HCT116 (cell line): Measurements from ENCODE around the gene GNAS. TPM values are rescaled to one million over a fixed set of nuclear protein-coding genes. Genes with fewer than 3 reads are reported as not detected.

Experiments used
- ATAC-seq: fragments of 200-7000 bp; cut with Tn5 transposase; 2 replicates; pipeline ENCODE4 v1.9.1; 2020; ENCODE audit warnings: mild to moderate bottlenecking, moderate library complexity
- BruUV-seq: library from RNA; stranded (reverse); fragments of 400-500 nt; replicated peaks from 2 replicates; lab custom pipeline; 2021; lab: Mats Ljungman, UMichigan
- CTCF ChIA-PET: fragments of 300-600 bp; sonication (Branson Sonifier 250); formaldehyde crosslinking; loops from one replicate; lab custom pipeline; 2021; ENCODE audit warnings: antibody characterized with exemption; lab: Charles Lee
- POLR2A ChIA-PET: fragments of 300-600, 350-600 bp; sonication (Branson Sonifier 250); formaldehyde crosslinking; loops from one replicate; lab custom pipeline; 2021; ENCODE audit warnings: antibody characterized with exemption; lab: Charles Lee
- RAD21 ChIA-PET, 2 experiments: fragments of 300-600 bp; sonication (Branson Sonifier 250); formaldehyde crosslinking; loops; one replicate each; lab custom pipeline; 2023; ENCODE audit warnings: low total read pairs in 2 of 2; ENCODE audit not compliant: uncharacterized antibody in 2 of 2, unreplicated experiment in 2 of 2, low non-redundant PET in 1 of 2; lab: Charles Lee
- DNase-seq: peaks from one replicate; pipeline ENCODE4 v3.0.0-alpha.2; 2010; ENCODE audit warnings: low read depth, low spot score
- H2AFZ ChIP-seq: fragments of 200-600 bp; shearing (Covaris generic), sonication (generic); 2 replicates; pipeline ENCODE4 v1.6.1; 2017; ENCODE audit warnings: low read depth, mixed run types, mixed read lengths, antibody characterized with exemption, low read length; ENCODE audit not compliant: poor library complexity, severe bottlenecking
- H3K27ac ChIP-seq: 2 replicates; pipeline ENCODE4 v1.5.1; 2012; ENCODE audit warnings: low read depth, low read length
- H3K27me3 ChIP-seq: fragments of 200-600 bp; sonication (generic); 2 replicates; pipeline ENCODE4 v1.6.1; 2016; ENCODE audit warnings: mixed run types, low read length, mixed read lengths; ENCODE audit not compliant: insufficient read depth
- H3K36me3 ChIP-seq, 2 experiments: fragments of 200-500 bp in 1 of 2; fragments of 200-600 bp in 1 of 2; sonication (Bioruptor generic) in 1 of 2; sonication (generic) in 1 of 2; 2 replicates each; pipeline versions ENCODE4 v1.5.1 to v1.6.1; 2014 to 2016; ENCODE audit warnings: low read length in 2 of 2, inconsistent platforms in 1 of 2, mixed read lengths in 1 of 2, mixed run types in 1 of 2; ENCODE audit not compliant: insufficient read depth in 2 of 2, control insufficient read depth in 1 of 2
- H3K4me1 ChIP-seq, 2 experiments: fragments of 200-600 bp in 1 of 2; sonication (generic) in 1 of 2; 2 replicates each; pipeline versions ENCODE4 v1.5.1 to v1.6.1; 2012 to 2017; ENCODE audit warnings: low read length in 2 of 2, inconsistent platforms in 1 of 2, mild to moderate bottlenecking in 1 of 2, mixed read lengths in 1 of 2, mixed run types in 1 of 2, moderate library complexity in 1 of 2; ENCODE audit not compliant: insufficient read depth in 2 of 2, control insufficient read depth in 1 of 2
- H3K4me2 ChIP-seq: fragments of 200-600 bp; sonication (generic); 2 replicates; pipeline ENCODE4 v1.6.1; 2017; ENCODE audit warnings: mixed run types, low read length, mixed read lengths
- H3K4me3 ChIP-seq, 2 experiments: fragments of 200-600 bp in 1 of 2; sonication (generic) in 1 of 2; replicated peaks in 1 of 2; 2 replicates each; pipeline ENCODE4 v1.5.1; 2011 to 2016; ENCODE audit warnings: low read length in 2 of 2, control low read depth in 1 of 2, low read depth in 1 of 2, mild to moderate bottlenecking in 1 of 2, mixed read lengths in 1 of 2, mixed run types in 1 of 2
- H3K79me2 ChIP-seq: fragments of 200-600 bp; sonication (generic); 2 replicates; pipeline ENCODE4 v1.6.1; 2017; ENCODE audit warnings: mild to moderate bottlenecking, mixed run types, low read length, moderate library complexity, mixed read lengths; ENCODE audit not compliant: insufficient read depth
- H3K9ac ChIP-seq: fragments of 200-600 bp; sonication (generic); 2 replicates; pipeline ENCODE4 v1.6.1; 2016; ENCODE audit warnings: low read length, mixed read lengths
- H3K9me2 ChIP-seq: fragments of 200-600 bp; sonication (generic), shearing (Covaris generic); 2 replicates; pipeline ENCODE4 v1.6.1; 2017; ENCODE audit warnings: mixed run types, mild to moderate bottlenecking, moderate library complexity; ENCODE audit not compliant: insufficient read depth
- H3K9me3 ChIP-seq, 2 experiments: fragments of 200-500 bp in 1 of 2; fragments of 200-600 bp in 1 of 2; sonication (Bioruptor generic) in 1 of 2; sonication (generic) in 1 of 2; 2 replicates each; pipeline ENCODE4 v1.6.1; 2014 to 2017; ENCODE audit warnings: low read length in 2 of 2, mixed read lengths in 2 of 2, inconsistent platforms in 1 of 2, low read depth in 1 of 2, mild to moderate bottlenecking in 1 of 2, mixed run types in 1 of 2, moderate library complexity in 1 of 2; ENCODE audit not compliant: control insufficient read depth in 1 of 2, insufficient read depth in 1 of 2
- H4K20me1 ChIP-seq: fragments of 200-600 bp; sonication (generic), shearing (Covaris generic); 2 replicates; pipeline ENCODE4 v1.6.1; 2017; ENCODE audit warnings: mixed run types, mild to moderate bottlenecking, moderate library complexity; ENCODE audit not compliant: insufficient read depth
- CBX3 ChIP-seq: IDR thresholded peaks from 2 replicates; pipeline ENCODE4 v1.6.1; 2012; ENCODE audit warnings: low read depth
- CEBPB ChIP-seq: IDR thresholded peaks from 2 replicates; pipeline ENCODE4 v1.6.1; 2012; ENCODE audit warnings: low read depth
- EZH2phosphoT487 ChIP-seq: fragments of 200-600 bp; IDR thresholded peaks from 2 replicates; pipeline ENCODE4 v1.6.1; 2018; ENCODE audit warnings: antibody characterized with exemption, borderline replicate concordance
- FOSL1 ChIP-seq: IDR thresholded peaks from 2 replicates; pipeline ENCODE4 v1.6.1; 2012; ENCODE audit warnings: low read depth
- JUND ChIP-seq: IDR thresholded peaks from 2 replicates; pipeline ENCODE4 v1.6.1; 2012
- POLR2A ChIP-seq: IDR thresholded peaks from 2 replicates; pipeline ENCODE4 v1.7.0; 2011; ENCODE audit warnings: borderline replicate concordance; ENCODE audit not compliant: insufficient read depth, insufficient read length; ENCODE audit errors: extremely low read depth
- POLR2AphosphoS5 ChIP-seq: IDR thresholded peaks from 2 replicates; pipeline ENCODE4 v1.6.1; 2011; ENCODE audit warnings: mild to moderate bottlenecking, low read depth, low read length, moderate library complexity
- RAD21 ChIP-seq: IDR thresholded peaks from 2 replicates; pipeline ENCODE4 v1.6.1; 2012; ENCODE audit warnings: low read depth, mild to moderate bottlenecking
- REST ChIP-seq: IDR thresholded peaks from 2 replicates; pipeline ENCODE4 v1.6.1; 2012; ENCODE audit warnings: low read depth
- SRF ChIP-seq: IDR thresholded peaks from 2 replicates; pipeline ENCODE4 v1.6.1; 2012; ENCODE audit warnings: low read depth
- YY1 ChIP-seq: IDR thresholded peaks from 2 replicates; pipeline ENCODE4 v1.6.1; 2011; ENCODE audit warnings: low read length, low read depth, moderate library complexity, mild to moderate bottlenecking; ENCODE audit not compliant: insufficient replicate concordance; ENCODE audit errors: extremely low read depth
- ZFX ChIP-seq: fragments of 450-650 bp; IDR thresholded peaks from 2 replicates; pipeline ENCODE4 v1.6.1; 2017
- ZNF274 ChIP-seq: fragments of 200-500 bp; sonication (Bioruptor generic); IDR thresholded peaks from 2 replicates; pipeline ENCODE4 v1.6.1; 2014; ENCODE audit warnings: mild to moderate bottlenecking, low read depth, low read length, inconsistent platforms
- intact Hi-C: fragments of 100-400 bp; cut with micrococcal nuclease; formaldehyde crosslinking; loops from 2 replicates; pipeline ENCODE4 v1.10.0; 2022
- total RNA-seq: library from RNA; stranded (reverse); gene quantifications from one replicate; pipeline ENCODE4 v1.2.1, GENCODE V29; 2021; ENCODE audit not compliant: unreplicated experiment
- TF ChIP-seq, protein P1 (sequence below): IDR thresholded peaks from 2 replicates; pipeline ENCODE4 v1.6.1; 2011; ENCODE audit warnings: mild to moderate bottlenecking, low read length, moderate library complexity; ENCODE audit not compliant: insufficient replicate concordance; ENCODE audit errors: extremely low read depth

GNAS gene
- total RNA-seq, 1 experiment from 2014 or later = 699 TPM

- Histone ChIP-seq H3K4me3 (no peak overlapping the region), H4K20me1 (no peaks in the 10 kb centered on the region; the same call in 1 of the 2 replicates), H3K27me3 (no peaks in the 10 kb centered on the region), H3K27ac (no peak overlapping the region), H3K4me1 (peaks cover 16 to 18% of the 10 kb centered on the region in 2 experiments), H3K4me2 (no peak overlapping the region), H3K79me2 (peaks cover 5% of the 10 kb centered on the region; the same call in 1 of the 2 replicates), H3K9me3 (no peaks in the 10 kb centered on the region), H3K9me2 (no peaks in the 10 kb centered on the region), H3K9ac (no peak overlapping the region), H3K36me3 (peaks cover 34 to 42% of the 10 kb centered on the region in 2 experiments), H2AFZ (no peak overlapping the region)
- ChIA-PET POLR2A (no interaction called here), RAD21 (no interaction called here), CTCF (no interaction called here)
- DNase-seq (no peak), ATAC-seq (no peak)
- intact Hi-C loops = no loop called here
- no TSS peak for BruUV-seq
- no peak for TF ChIP-seq ZNF274
- TF ChIP-seq POLR2A = no peak
- TF ChIP-seq, protein P1, sequence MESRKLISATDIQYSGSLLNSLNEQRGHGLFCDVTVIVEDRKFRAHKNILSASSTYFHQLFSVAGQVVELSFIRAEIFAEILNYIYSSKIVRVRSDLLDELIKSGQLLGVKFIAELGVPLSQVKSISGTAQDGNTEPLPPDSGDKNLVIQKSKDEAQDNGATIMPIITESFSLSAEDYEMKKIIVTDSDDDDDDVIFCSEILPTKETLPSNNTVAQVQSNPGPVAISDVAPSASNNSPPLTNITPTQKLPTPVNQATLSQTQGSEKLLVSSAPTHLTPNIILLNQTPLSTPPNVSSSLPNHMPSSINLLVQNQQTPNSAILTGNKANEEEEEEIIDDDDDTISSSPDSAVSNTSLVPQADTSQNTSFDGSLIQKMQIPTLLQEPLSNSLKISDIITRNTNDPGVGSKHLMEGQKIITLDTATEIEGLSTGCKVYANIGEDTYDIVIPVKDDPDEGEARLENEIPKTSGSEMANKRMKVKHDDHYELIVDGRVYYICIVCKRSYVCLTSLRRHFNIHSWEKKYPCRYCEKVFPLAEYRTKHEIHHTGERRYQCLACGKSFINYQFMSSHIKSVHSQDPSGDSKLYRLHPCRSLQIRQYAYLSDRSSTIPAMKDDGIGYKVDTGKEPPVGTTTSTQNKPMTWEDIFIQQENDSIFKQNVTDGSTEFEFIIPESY = no peak
- TF ChIP-seq CBX3 = no peak
These were observed 59.5 kb downstream of the GNAS start for GRCh38 chr20:58911970-58912369.

GRCh38 chr20:58913079-58913478 lies 60.6 kb downstream of the GNAS start:
- BruUV-seq = no TSS peak
- ATAC-seq = no peak
- CTCF ChIA-PET = no interaction called here
- TF ChIP-seq SRF = no peak
- no peak for TF ChIP-seq CEBPB
- TF ChIP-seq RAD21 = no peak
- TF ChIP-seq ZFX = no peak
- TF ChIP-seq EZH2phosphoT487 = no peak
- no peak for TF ChIP-seq JUND
- TF ChIP-seq FOSL1 = no peak
- no peak for TF ChIP-seq REST
- no peak for TF ChIP-seq POLR2AphosphoS5
- TF ChIP-seq, protein P1 = no peak
- TF ChIP-seq YY1 = no peak

More at GRCh38 chr20:58913079-58913478, 60.6 kb downstream of the GNAS start:
- H3K36me3 ChIP-seq = peaks cover 28 to 32% of the 10 kb centered on the region in 2 experiments
- H3K9me2 ChIP-seq = no peaks in the 10 kb centered on the region
- RAD21 ChIA-PET = no interaction called here
- no peak overlapping the region for H2AFZ ChIP-seq
- DNase-seq = no peak
- no peak overlapping the region for H3K4me3 ChIP-seq
- no peaks in the 10 kb centered on the region; the same call in 1 of the 2 replicates for H4K20me1 ChIP-seq
- POLR2A ChIA-PET = no interaction called here
- no peak overlapping the region for H3K27ac ChIP-seq
- H3K4me2 ChIP-seq = no peak overlapping the region
- intact Hi-C loops = no loop called here
- no peaks in the 10 kb centered on the region for H3K27me3 ChIP-seq
- no peak overlapping the region for H3K9ac ChIP-seq
- H3K9me3 ChIP-seq = no peaks in the 10 kb centered on the region
- H3K79me2 ChIP-seq = no peaks in the 10 kb centered on the region
- peaks cover 7 to 9% of the 10 kb centered on the region in 2 experiments; a peak in 3 of 4 replicates for H3K4me1 ChIP-seq
